Common myeloid progenitor, CD34-positive (primary cell): Measurements from ENCODE around the gene CDADC1.

Experiments
- CTCF ChIA-PET: fragments of 350-600 bp; sonication (Branson Sonifier 250); formaldehyde crosslinking; loops from one replicate; lab custom pipeline; 2021; ENCODE audit warnings: antibody characterized with exemption; lab: Charles Lee
- POLR2A ChIA-PET: fragments of 350-600 bp; sonication (Branson Sonifier 250); formaldehyde crosslinking; loops from one replicate; lab custom pipeline; 2021; ENCODE audit warnings: antibody characterized with exemption; lab: Charles Lee
- DNase-seq, 3 donors: peaks; one replicate each; pipeline versions ENCODE4 v3.0.0 to v3.0.0-alpha.2; 2013
- H3K27ac ChIP-seq, 2 experiments: 1 replicate in 1 of 2; 2 replicates in 1 of 2; pipeline ENCODE4 v1.7.0; 2013; ENCODE audit warnings: inconsistent platforms in 2 of 2, low read length in 2 of 2, mild to moderate bottlenecking in 2 of 2, low read depth in 1 of 2, moderate library complexity in 1 of 2; ENCODE audit not compliant: severe bottlenecking in 2 of 2, insufficient read depth in 1 of 2, poor library complexity in 1 of 2
- H3K27me3 ChIP-seq, 5 experiments: replicated peaks in 2 of 5; 1 replicate in 3 of 5; 2 replicates in 2 of 5; pipeline versions ENCODE4 v1.6.1 to v1.7.0; 2013; ENCODE audit warnings: low read length in 4 of 5, mild to moderate bottlenecking in 2 of 5, moderate library complexity in 2 of 5, inconsistent platforms in 1 of 5; ENCODE audit not compliant: insufficient read depth in 5 of 5, control insufficient read depth in 4 of 5
- H3K36me3 ChIP-seq, 4 experiments: 1 replicate in 2 of 4; 2 replicates in 2 of 4; pipeline versions ENCODE4 v1.6.1 to v1.7.0; 2013; ENCODE audit warnings: low read length in 3 of 4, control low read depth in 1 of 4, mild to moderate bottlenecking in 1 of 4; ENCODE audit not compliant: control insufficient read depth in 4 of 4, insufficient read depth in 4 of 4
- H3K4me1 ChIP-seq, 4 experiments: 1 replicate in 3 of 4; 2 replicates in 1 of 4; pipeline versions ENCODE4 v1.6.1 to v1.7.1; 2013; ENCODE audit warnings: low read length in 3 of 4, mild to moderate bottlenecking in 3 of 4, control low read depth in 1 of 4, inconsistent platforms in 1 of 4, moderate library complexity in 1 of 4; ENCODE audit not compliant: control insufficient read depth in 4 of 4, insufficient read depth in 4 of 4; ENCODE audit errors: control extremely low read depth in 1 of 4
- H3K4me3 ChIP-seq, 7 experiments: 1 replicate in 4 of 7; 2 replicates in 3 of 7; pipeline versions ENCODE4 v1.5.1 to v1.7.0; 2013; ENCODE audit warnings: mild to moderate bottlenecking in 7 of 7, low read length in 6 of 7, moderate library complexity in 6 of 7, inconsistent platforms in 2 of 7, low read depth in 2 of 7, control low read depth in 1 of 7; ENCODE audit not compliant: insufficient read depth in 4 of 7, control insufficient read depth in 1 of 7; ENCODE audit errors: extremely low read depth in 1 of 7
- H3K9me3 ChIP-seq, 5 experiments: 1 replicate in 4 of 5; 2 replicates in 1 of 5; pipeline versions ENCODE4 v1.6.1 to v1.7.1; 2013; ENCODE audit warnings: low read length in 4 of 5, mild to moderate bottlenecking in 2 of 5, inconsistent platforms in 1 of 5, low read depth in 1 of 5, moderate library complexity in 1 of 5; ENCODE audit not compliant: control insufficient read depth in 4 of 5, insufficient read depth in 2 of 5; ENCODE audit errors: control extremely low read depth in 1 of 5
- WGBS: methylation state at CpG from one replicate; pipeline ENCODE4 v1.1.5; 2013; ENCODE audit not compliant: insufficient coverage; 5-methylcytosine and 5-hydroxymethylcytosine counted together

The CDADC1 gene

DNA sequence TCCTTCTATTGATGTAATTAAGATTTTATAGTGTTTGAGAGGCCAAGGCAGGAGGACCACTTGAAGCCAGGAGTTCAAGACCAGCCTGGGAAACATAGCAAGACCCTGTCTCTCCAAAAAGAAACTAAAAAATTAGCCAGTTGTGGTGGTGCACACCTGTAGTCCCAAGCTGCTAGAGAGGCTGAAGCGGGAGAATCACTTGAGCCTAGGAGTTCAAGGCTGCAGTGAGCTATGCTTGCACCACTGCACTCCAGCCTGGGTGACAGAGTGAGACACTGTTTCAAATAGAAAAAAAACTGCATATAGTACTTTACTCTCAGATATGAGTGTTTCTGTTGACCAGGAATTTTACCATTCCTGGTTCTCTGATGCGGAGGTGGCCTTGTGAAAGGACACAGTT is 48.9 kb downstream of the CDADC1 start:
- Histone ChIP-seq H3K4me3 (no peak overlapping the region), H3K9me3 (no peaks in the 10 kb centered on the region), H3K27me3 (no peaks in the 10 kb centered on the region), H3K4me1 (peaks cover 4 to 19% (median 16%) of the 10 kb centered on the region in 4 experiments), H3K27ac (no peak overlapping the region), H3K36me3 (peaks cover 0 to 15% (median 8%) of the 10 kb centered on the region in 4 experiments)
- CTCF ChIA-PET: interaction anchor here (0.7 to 1.1 kb wide), 5 partner anchors 10 to 139 kb away, joined by 3 to 6 read pairs (median 3); no protein-coding TSS in a partner anchor
- WGBS: 95% methylated on average over 2 of the region's 2 CpGs
- no peak for DNase-seq
- POLR2A ChIA-PET: no interaction called here

GRCh38 chr13:49297338-49297737 is 49.6 kb downstream of the CDADC1 start:
- Histone ChIP-seq H3K27ac (no peak overlapping the region), H3K4me1 (peaks cover 1 to 14% (median 12%) of the 10 kb centered on the region in 4 experiments), H3K36me3 (peaks cover 0 to 15% (median 8%) of the 10 kb centered on the region in 4 experiments), H3K27me3 (no peaks in the 10 kb centered on the region), H3K4me3 (no peak overlapping the region), H3K9me3 (no peaks in the 10 kb centered on the region)
- ChIA-PET POLR2A (no interaction called here), CTCF (interaction anchor here (0.8 to 1.1 kb wide), 4 partner anchors 11 to 139 kb away, joined by 3 to 6 read pairs (median 4); no protein-coding TSS in a partner anchor)
- 80% methylated on average over 3 of the region's 4 CpGs for WGBS
- no peak for DNase-seq

DNA sequence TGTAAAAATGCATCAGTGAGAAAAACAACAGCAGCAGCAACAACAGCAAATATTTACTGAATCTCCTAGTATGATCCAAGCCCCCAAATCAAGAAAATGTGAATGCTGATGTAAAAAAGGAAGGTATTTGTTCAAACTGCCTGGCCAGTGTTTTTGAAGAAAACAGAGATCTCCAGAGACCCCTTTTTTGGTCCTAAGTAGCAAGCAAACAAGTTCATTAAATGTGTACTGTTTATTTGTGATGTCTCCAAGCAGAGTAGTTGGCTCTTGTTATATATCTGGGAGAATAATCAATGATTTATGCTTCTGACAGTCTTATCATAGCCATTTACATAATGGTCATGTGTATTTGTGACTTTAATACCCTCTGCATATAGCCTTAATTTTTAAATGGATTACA is 50.7 kb downstream of the CDADC1 start:
- H3K27me3 ChIP-seq: no peaks in the 10 kb centered on the region
- no peak overlapping the region for H3K4me3 ChIP-seq
- H3K36me3 ChIP-seq: peaks cover 0 to 15% (median 8%) of the 10 kb centered on the region in 4 experiments
- ChIA-PET POLR2A (no interaction called here), CTCF (interaction anchor here (0.9 to 1.3 kb wide), 3 partner anchors 9 to 142 kb away, joined by 3 to 6 read pairs (median 4); no protein-coding TSS in a partner anchor)
- DNase-seq: no peak
- no peak overlapping the region for H3K27ac ChIP-seq
- H3K4me1 ChIP-seq: peaks cover 0 to 7% (median 2%) of the 10 kb centered on the region in 4 experiments
- no peaks in the 10 kb centered on the region for H3K9me3 ChIP-seq

DNA sequence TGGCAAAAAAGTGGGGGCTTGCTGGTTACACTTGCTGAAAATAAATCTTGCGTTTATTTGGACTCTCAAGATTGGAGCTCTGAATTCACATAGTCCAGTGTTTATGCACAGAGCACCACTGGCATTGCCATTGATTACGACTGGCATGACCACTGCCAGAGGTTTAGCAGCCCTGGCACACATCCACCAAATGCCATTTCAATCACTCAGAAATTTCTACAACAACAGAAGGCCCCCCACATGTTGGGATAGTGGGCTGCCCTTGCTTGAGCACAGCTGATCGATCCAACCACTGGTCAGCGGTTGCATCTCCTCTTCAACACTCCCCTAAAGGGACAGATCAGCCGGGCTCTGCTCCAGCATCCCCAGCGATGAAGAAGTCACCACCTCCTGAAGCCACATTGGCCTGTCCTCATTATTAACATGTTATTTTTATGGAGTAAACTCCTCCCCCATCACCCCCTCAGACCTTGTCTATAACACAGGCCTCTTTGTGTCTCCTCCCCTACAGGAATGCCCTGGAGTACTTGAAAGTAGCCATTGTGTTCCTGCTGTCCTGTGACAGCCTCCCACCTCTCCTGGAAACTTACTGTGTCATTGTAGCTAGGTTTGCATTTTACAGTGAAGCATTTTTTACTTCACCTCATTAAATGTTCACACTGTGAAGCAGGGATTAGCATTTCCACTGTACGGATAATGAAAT is 51.3 kb downstream of the CDADC1 start:
- no peak for DNase-seq
- Histone ChIP-seq H3K27ac (no peak overlapping the region), H3K4me1 (peaks cover 0 to 11% (median 5%) of the 10 kb centered on the region in 4 experiments), H3K9me3 (no peaks in the 10 kb centered on the region), H3K36me3 (peaks cover 0 to 14% (median 7%) of the 10 kb centered on the region in 4 experiments), H3K4me3 (no peak overlapping the region), H3K27me3 (no peaks in the 10 kb centered on the region)
- 100% methylated on average over 7 of the region's 7 CpGs for WGBS
- CTCF ChIA-PET: interaction anchor here (0.6 to 1.8 kb wide), 5 partner anchors 10 to 142 kb away, joined by 3 to 6 read pairs (median 4); no protein-coding TSS in a partner anchor
- POLR2A ChIA-PET: no interaction called here

- H3K4me1 ChIP-seq: peaks cover 0 to 11% (median 5%) of the 10 kb centered on the region in 4 experiments
- DNase-seq: no peak
- ChIA-PET POLR2A (no interaction called here), CTCF (interaction anchor here (0.7 to 1.8 kb wide), 13 partner anchors 13 to 312 kb away, joined by 3 to 7 read pairs (median 4); no protein-coding TSS in a partner anchor)
- H3K9me3 ChIP-seq: no peaks in the 10 kb centered on the region
- H3K27ac ChIP-seq: no peak overlapping the region
- peaks cover 0 to 11% (median 3%) of the 10 kb centered on the region in 4 experiments for H3K36me3 ChIP-seq
- 93% methylated on average over 4 of the region's 5 CpGs for WGBS
- H3K27me3 ChIP-seq: no peaks in the 10 kb centered on the region
- no peak overlapping the region for H3K4me3 ChIP-seq
Measured at GRCh38 chr13:49300276-49300675, 52.6 kb downstream of the CDADC1 start.

DNA sequence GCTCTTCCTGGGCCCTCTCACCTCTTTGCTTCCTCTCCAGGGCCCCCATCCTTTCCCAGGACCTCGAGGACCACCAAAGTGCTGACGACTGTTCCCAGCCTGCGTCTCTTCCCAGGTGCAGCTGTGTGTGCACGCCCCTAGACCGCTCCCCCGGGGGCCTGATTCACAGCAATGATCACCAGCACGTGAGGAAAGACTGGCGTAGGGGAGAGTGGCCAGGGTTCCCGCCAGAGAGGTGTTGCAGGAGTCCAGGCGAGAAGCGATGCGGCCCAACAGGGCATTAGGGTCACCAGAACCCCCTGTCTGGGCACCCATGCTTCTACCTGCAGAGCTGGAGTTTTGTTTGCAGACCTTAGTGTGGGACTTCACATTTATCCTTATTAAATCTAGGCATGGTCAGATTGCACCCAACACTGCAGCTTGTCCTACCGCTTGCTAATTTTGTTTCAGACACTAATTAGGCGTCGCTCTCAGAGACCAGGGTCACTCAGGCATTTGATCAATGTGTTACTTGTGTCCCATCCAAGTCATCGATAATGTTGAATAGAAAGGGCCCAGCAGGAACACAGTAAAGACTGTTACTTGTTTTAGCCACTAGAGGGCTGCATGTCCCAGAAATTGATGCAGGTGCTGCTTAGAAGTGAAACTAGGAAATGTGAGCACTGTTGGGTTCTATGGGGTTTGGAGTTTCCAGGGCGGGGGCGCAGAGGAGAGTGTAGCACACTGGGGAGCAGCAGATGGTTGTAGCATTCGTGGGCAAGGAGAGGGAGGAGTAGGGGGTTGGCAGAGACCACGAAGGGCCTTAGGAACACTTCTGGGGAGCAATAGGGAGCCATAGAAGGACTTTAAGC is 53.2 kb downstream of the CDADC1 start:
- ChIA-PET POLR2A (no interaction called here), CTCF (interaction anchor here (0.7 to 1.8 kb wide), 15 partner anchors 14 to 437 kb away, joined by 3 to 7 read pairs (median 3); no protein-coding TSS in a partner anchor)
- Histone ChIP-seq H3K4me1 (peaks cover 0 to 11% (median 5%) of the 10 kb centered on the region in 4 experiments), H3K27me3 (no peaks in the 10 kb centered on the region), H3K36me3 (peaks cover 0 to 7% (median 0%) of the 10 kb centered on the region in 4 experiments), H3K4me3 (peak overlapping the region in 6 of 7 experiments; percentile 16 to 78 (median 54)), H3K27ac (no peak overlapping the region), H3K9me3 (no peaks in the 10 kb centered on the region)
- 56% methylated on average over 20 of the region's 20 CpGs for WGBS
- DNase-seq: peak; percentile 75 to 85 (median 84)
